Transverse colon (tissue), 4 donors: ENCODE data around the gene PFKFB2. TPM values are rescaled to one million over a fixed set of nuclear protein-coding genes. Genes with fewer than 3 reads are reported as not detected.
A peak's percentile ranks its signal among the peaks of the same experiment; 100 is the strongest.

ENCODE experiments used
- DNase-seq: peaks from one replicate; pipeline ENCODE4 v3.0.0-alpha.2; 2019
- H3K27ac ChIP-seq, 4 donors: fragments of 200-600 bp; sonication (generic); 2 replicates each; pipeline ENCODE4 v1.5.1; 2016 to 2018; ENCODE audit warnings: inconsistent platforms in 4 of 4
- H3K27me3 ChIP-seq: fragments of 200-600 bp; sonication (generic); 2 replicates; pipeline ENCODE4 v1.5.1; 2017; ENCODE audit warnings: inconsistent platforms
- H3K36me3 ChIP-seq, 4 donors: fragments of 200-600 bp; sonication (generic); 2 replicates each; pipeline ENCODE4 v1.5.1; 2017 to 2019; ENCODE audit warnings: inconsistent platforms in 4 of 4
- H3K4me1 ChIP-seq, 4 donors: fragments of 200-600 bp; sonication (generic); 2 replicates each; pipeline ENCODE4 v1.5.1; 2017 to 2020; ENCODE audit warnings: inconsistent platforms in 4 of 4
- H3K4me3 ChIP-seq, 4 donors: fragments of 200-600 bp; sonication (generic); 1 replicate in 1 of 4; 2 replicates in 3 of 4; pipeline versions ENCODE4 v1.5.1 to v1.6.1; 2017 to 2019; ENCODE audit warnings: inconsistent platforms in 4 of 4
- H3K9me3 ChIP-seq, 2 donors: fragments of 200-600 bp; sonication (generic); 2 replicates each; pipeline ENCODE4 v1.5.1; 2017 to 2019; ENCODE audit warnings: inconsistent platforms in 2 of 2
- CTCF ChIP-seq, 5 experiments: fragments of 200-600 bp in 3 of 5; fragments of 450-650 bp in 2 of 5; sonication (generic) in 3 of 5; IDR thresholded peaks; 1 replicate in 2 of 5; 2 replicates in 3 of 5; pipeline ENCODE4 v1.5.1; 2016 to 2017; ENCODE audit warnings: antibody characterized with exemption in 5 of 5, inconsistent platforms in 3 of 5, mild to moderate bottlenecking in 2 of 5, moderate library complexity in 1 of 5
- EP300 ChIP-seq: sonication (generic); formaldehyde crosslinking; IDR thresholded peaks from one replicate; pipeline ENCODE4 v1.6.1; 2017; ENCODE audit warnings: antibody characterized with exemption, low read depth
- POLR2A ChIP-seq: fragments of 450-650 bp; IDR thresholded peaks from one replicate; pipeline ENCODE4 v1.6.1; 2016; ENCODE audit warnings: antibody characterized with exemption, mild to moderate bottlenecking, moderate library complexity
- POLR2AphosphoS5 ChIP-seq, 3 donors: sonication (generic); formaldehyde crosslinking; IDR thresholded peaks; one replicate each; pipeline ENCODE4 v1.6.1; 2016; ENCODE audit warnings: antibody characterized with exemption in 3 of 3
- WGBS, 2 donors: methylation state at CpG; one replicate each; pipeline ENCODE4 v1.1.5; 2018; ENCODE audit warnings: low coverage in 1 of 2; 5-methylcytosine and 5-hydroxymethylcytosine counted together
- in situ Hi-C, 4 donors: fragments of 200-750 bp; cut with MboI; loops; one replicate each; pipeline versions ENCODE4 v1.15.0 to v1.15.1; 2017; ENCODE audit warnings: low sequenced_read_pairs in 3 of 4, low pct_ligation_motif_present in 1 of 4, low pct_unique_long_range_greater_than_20kb in 1 of 4
- intact Hi-C: fragments of 100-400 bp; cut with DNase I; formaldehyde crosslinking; loops from one replicate; pipeline ENCODE4 v1.15.1; 2023; ENCODE audit warnings: low total_unique reads
- total RNA-seq, 4 donors: library from RNA; depleted of rRNA; stranded (reverse); fragments of >200 nt; gene quantifications; one replicate each; pipeline ENCODE4 v1.1.0, GENCODE V29; 2016

PFKFB2 gene
- total RNA-seq, 4 donors from 2014 or later, result 84.2 to 155 (median 91.1) TPM

- Histone ChIP-seq H3K9me3 (no peaks in the 10 kb centered on the region), H3K4me3 (no peak overlapping the region), H3K4me1 (peaks cover 0 to 61% (median 37%) of the 10 kb centered on the region in 4 donors), H3K27me3 (no peaks in the 10 kb centered on the region), H3K27ac (peak overlapping the region; percentile 35 to 61 (median 50)), H3K36me3 (no peaks in the 10 kb centered on the region)
- 39 to 44% methylated on average over 1 of the region's 1 CpG for WGBS, 2 donors
- in situ Hi-C loops (no loop called here), intact Hi-C loops (no loop called here)
- TF ChIP-seq EP300, result no peak
- TF ChIP-seq POLR2A, result no peak
- no peak for TF ChIP-seq POLR2AphosphoS5 (IDR thresholded peaks at IDR 0.05)
- TF ChIP-seq CTCF (IDR thresholded peaks at IDR 0.05), result no peak
- no peak for DNase-seq
Observed at GRCh38 chr1:207027921-207028320, 25.2 kb upstream of the PFKFB2 start.

DNA sequence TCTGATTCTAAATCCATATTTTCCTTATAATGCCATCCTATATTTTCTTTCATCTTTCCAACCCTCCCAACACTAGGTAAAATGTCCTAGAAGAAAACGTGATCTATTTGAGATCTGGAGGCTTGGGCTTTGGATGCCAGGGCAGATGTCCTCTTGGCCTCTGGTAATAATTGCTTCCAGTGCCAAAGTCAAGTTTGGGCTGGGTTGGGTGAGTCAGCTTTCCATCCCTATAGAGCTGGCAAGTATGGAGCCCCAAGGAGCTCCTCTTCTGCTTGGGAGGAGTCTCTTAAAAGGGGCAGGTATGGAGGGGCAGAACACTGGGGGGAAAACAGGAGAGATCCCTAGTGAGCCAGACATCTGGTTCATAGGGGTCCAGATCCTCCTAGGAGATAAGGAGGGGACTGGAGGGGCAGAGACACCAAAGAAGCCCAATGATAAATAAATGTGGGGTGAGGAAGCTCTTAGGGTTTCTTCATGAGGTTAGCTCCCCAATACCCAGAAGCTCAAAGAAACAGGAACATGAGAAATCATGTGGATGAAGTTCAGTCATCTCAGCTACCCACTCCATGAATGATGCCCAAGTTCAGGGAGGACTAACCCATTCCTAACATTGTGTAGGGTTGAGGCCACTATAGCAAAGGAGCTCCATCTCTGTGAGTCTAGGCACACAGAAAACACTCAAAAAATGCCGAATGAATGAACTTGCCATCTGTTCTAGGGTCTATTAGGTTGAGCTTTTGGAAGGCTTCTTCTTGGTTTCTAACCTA, 24.0 kb upstream of the PFKFB2 start:
- in situ Hi-C loops (no loop called here), intact Hi-C loops (no loop called here)
- Histone ChIP-seq H3K9me3 (no peaks in the 10 kb centered on the region), H3K4me1 (peaks cover 3 to 67% (median 37%) of the 10 kb centered on the region in 4 donors), H3K36me3 (no peaks in the 10 kb centered on the region), H3K27ac (peak overlapping the region in 1 of 4 donors; percentile 39), H3K27me3 (no peaks in the 10 kb centered on the region), H3K4me3 (no peak overlapping the region)
- TF ChIP-seq POLR2AphosphoS5 (IDR thresholded peaks at IDR 0.05) (peak in 1 of 3 donors; percentile 24), EP300 (no peak)
- peak; percentile 50 for DNase-seq
- 53 to 68% methylated on average over 2 of the region's 2 CpGs for WGBS, 2 donors

DNA sequence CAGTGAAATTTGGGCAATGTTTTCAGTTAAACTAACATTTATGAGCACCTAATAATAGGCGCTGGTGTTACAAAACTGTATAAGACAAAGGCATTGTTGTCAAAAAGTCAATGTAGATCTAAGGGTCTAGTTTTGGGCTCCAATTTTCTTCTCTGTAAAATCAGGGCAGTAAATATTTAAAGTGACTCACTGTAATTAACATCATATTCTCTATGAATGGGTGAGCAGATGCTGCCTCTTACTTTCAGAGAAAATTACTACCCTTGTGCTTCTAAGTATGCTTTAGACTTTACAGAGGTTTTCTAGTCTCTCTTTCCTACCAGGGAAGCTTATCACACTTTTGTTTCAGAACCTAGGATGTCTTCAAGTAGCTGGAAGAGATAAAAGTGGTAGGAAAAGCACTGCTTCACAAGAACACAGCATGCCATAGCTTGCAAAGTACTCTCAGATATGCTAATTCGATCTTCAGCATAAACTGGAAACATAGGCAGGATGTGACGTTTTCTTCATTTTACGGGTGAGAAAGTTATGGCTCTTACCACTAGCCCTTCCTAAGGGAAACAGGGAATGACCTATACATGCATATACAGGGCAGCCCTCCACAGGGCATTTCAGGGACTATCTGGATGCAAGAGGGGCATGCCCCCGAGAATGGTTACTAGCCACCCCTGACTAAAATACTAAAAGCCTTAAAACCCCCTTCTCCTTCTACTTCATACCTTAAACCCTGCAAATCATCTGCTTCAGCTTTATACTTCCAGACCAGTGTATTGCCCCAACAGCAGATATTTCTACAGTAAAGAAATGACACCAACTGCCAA, 23.2 kb upstream of the PFKFB2 start:
- DNase-seq, result no peak
- no peak overlapping the region for H3K4me3 ChIP-seq
- WGBS, 2 donors, result 28 to 59% methylated on average over 3 to 5 of the region's 5 CpGs
- peak overlapping the region; percentile 85 to 90 (median 88) for H3K27ac ChIP-seq
- H3K9me3 ChIP-seq, result no peaks in the 10 kb centered on the region
- H3K36me3 ChIP-seq, result no peaks in the 10 kb centered on the region
- peaks cover 3 to 68% (median 34%) of the 10 kb centered on the region in 4 donors for H3K4me1 ChIP-seq
- TF ChIP-seq EP300 (no peak), POLR2AphosphoS5 (IDR thresholded peaks at IDR 0.05) (no peak), POLR2A (no peak), CTCF (IDR thresholded peaks at IDR 0.05) (no peak)
- in situ Hi-C loops (no loop called here), intact Hi-C loops (no loop called here)
- H3K27me3 ChIP-seq, result no peaks in the 10 kb centered on the region

- peak overlapping the region; percentile 85 to 90 (median 88) for H3K27ac ChIP-seq
- peaks cover 3 to 67% (median 29%) of the 10 kb centered on the region in 4 donors for H3K4me1 ChIP-seq
- intact Hi-C loops (no loop called here), in situ Hi-C loops (no loop called here)
- peak overlapping the region in 2 of 4 donors; percentile 27 to 51 for H3K4me3 ChIP-seq
- H3K27me3 ChIP-seq, result no peaks in the 10 kb centered on the region
- WGBS, 2 donors, result 38 to 59% methylated on average over 5 of the region's 5 CpGs
- DNase-seq, result no peak
- no peaks in the 10 kb centered on the region for H3K36me3 ChIP-seq
- no peaks in the 10 kb centered on the region for H3K9me3 ChIP-seq
- TF ChIP-seq POLR2A (no peak), CTCF (IDR thresholded peaks at IDR 0.05) (no peak), POLR2AphosphoS5 (IDR thresholded peaks at IDR 0.05) (no peak), EP300 (no peak)
Observed at GRCh38 chr1:207030522-207031009, 22.5 kb upstream of the PFKFB2 start.
